Measurements from ENCODE around the gene EVI5L. TPM values are rescaled to one million over a fixed set of nuclear protein-coding genes. Genes with fewer than 3 reads are reported as not detected.

EVI5L gene
- total and polyA plus RNA-seq, 2 of the 13 experiments (the other 11 are each of a cell fraction or from before 2014, with no cell fraction given), result 1.7 to 2.4 TPM

DNA sequence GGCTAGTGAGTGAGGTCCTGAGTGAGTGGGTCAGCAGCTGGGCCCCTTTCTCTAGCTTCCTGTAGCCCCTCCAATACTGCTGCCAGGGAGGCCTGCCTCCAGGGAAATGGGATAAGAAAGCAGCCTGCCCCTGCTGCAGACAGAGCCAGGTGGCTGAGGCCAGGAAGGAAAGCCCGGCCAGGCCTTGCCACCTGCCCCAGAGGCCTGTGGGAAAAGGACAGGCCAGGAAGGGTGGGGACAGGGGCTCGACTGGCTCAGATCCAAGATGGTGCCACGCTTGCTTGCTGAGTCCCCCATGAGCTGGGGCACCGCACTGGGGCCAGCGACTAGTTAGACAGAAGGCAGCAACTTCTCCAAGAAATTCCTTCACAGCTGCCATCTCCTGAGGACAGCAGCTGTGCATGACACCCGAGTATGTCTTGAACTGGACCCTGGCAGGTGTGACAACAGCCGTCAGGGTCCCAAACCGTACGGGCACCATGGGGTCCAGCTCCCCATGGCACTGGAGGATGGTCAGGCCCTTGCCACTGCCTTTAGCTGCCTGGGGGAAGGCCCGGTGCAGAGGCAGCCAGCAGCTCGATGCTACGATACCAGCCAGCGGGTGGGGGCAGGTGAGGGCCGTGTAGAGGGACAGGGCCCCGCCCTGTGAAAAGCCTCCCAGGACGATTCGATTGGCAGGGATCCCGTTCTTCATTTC is 49.2 kb downstream of the EVI5L start (continued):
- TF ChIP-seq ATF1 (CRISPR knock-in tag; IDR thresholded peaks at IDR 0.05) (no peak), ZNF121 (CRISPR knock-in tag; IDR thresholded peaks at IDR 0.05) (no peak), ZFX (CRISPR knock-in tag; IDR thresholded peaks at IDR 0.05; ENCODE audit: low read depth) (peak; percentile 66), KLF9 (CRISPR knock-in tag; IDR thresholded peaks at IDR 0.05; ENCODE audit: low read depth) (no peak), STAT5B (CRISPR knock-in tag; IDR thresholded peaks at IDR 0.05) (no peak), ZNF160 (CRISPR knock-in tag; IDR thresholded peaks at IDR 0.05) (no peak), JUNB (CRISPR knock-in tag; IDR thresholded peaks at IDR 0.05; ENCODE audit: borderline replicate concordance) (no peak), ZFY (CRISPR knock-in tag; IDR thresholded peaks at IDR 0.05) (peak; percentile 52; the same call in 1 of the 2 replicates), ZNF546 (CRISPR knock-in tag; conservative IDR thresholded peaks at IDR 0.05) (no peak), ZSCAN22 (CRISPR knock-in tag; IDR thresholded peaks at IDR 0.05) (no peak), MEIS2 (CRISPR knock-in tag; IDR thresholded peaks at IDR 0.05) (no peak), SPEN (CRISPR knock-in tag; IDR thresholded peaks at IDR 0.05; ENCODE audit: low read depth) (no peak), ZNF224 (CRISPR knock-in tag; IDR thresholded peaks at IDR 0.05) (no peak), SSRP1 (CRISPR knock-in tag; IDR thresholded peaks at IDR 0.05) (no peak), ZSCAN31 (CRISPR knock-in tag; IDR thresholded peaks at IDR 0.05; ENCODE audit: low read depth) (no peak), POLR2AphosphoS5 (IDR thresholded peaks at IDR 0.05; ENCODE audit: low read depth, low read length) (no peak), ZNF703 (CRISPR knock-in tag; IDR thresholded peaks at IDR 0.05; ENCODE audit: borderline replicate concordance) (no peak), MLLT10 (CRISPR knock-in tag; IDR thresholded peaks at IDR 0.05) (no peak), HNRNPL (IDR thresholded peaks at IDR 0.05; ENCODE audit: low read depth, low read length) (0 out of 2 replicates have a peak, but pooled peaks have one; percentile 12)
- TF ChIP-seq, protein P1, sequence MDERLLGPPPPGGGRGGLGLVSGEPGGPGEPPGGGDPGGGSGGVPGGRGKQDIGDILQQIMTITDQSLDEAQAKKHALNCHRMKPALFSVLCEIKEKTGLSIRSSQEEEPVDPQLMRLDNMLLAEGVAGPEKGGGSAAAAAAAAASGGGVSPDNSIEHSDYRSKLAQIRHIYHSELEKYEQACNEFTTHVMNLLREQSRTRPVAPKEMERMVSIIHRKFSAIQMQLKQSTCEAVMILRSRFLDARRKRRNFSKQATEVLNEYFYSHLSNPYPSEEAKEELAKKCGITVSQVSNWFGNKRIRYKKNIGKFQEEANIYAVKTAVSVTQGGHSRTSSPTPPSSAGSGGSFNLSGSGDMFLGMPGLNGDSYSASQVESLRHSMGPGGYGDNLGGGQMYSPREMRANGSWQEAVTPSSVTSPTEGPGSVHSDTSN (CRISPR knock-in tag; IDR thresholded peaks at IDR 0.05), result no peak
- TF ChIP-seq, protein P2, sequence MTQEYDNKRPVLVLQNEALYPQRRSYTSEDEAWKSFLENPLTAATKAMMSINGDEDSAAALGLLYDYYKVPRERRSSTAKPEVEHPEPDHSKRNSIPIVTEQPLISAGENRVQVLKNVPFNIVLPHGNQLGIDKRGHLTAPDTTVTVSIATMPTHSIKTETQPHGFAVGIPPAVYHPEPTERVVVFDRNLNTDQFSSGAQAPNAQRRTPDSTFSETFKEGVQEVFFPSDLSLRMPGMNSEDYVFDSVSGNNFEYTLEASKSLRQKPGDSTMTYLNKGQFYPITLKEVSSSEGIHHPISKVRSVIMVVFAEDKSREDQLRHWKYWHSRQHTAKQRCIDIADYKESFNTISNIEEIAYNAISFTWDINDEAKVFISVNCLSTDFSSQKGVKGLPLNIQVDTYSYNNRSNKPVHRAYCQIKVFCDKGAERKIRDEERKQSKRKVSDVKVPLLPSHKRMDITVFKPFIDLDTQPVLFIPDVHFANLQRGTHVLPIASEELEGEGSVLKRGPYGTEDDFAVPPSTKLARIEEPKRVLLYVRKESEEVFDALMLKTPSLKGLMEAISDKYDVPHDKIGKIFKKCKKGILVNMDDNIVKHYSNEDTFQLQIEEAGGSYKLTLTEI (CRISPR knock-in tag; conservative IDR thresholded peaks at IDR 0.05), result no peak
- TF ChIP-seq, protein P3, sequence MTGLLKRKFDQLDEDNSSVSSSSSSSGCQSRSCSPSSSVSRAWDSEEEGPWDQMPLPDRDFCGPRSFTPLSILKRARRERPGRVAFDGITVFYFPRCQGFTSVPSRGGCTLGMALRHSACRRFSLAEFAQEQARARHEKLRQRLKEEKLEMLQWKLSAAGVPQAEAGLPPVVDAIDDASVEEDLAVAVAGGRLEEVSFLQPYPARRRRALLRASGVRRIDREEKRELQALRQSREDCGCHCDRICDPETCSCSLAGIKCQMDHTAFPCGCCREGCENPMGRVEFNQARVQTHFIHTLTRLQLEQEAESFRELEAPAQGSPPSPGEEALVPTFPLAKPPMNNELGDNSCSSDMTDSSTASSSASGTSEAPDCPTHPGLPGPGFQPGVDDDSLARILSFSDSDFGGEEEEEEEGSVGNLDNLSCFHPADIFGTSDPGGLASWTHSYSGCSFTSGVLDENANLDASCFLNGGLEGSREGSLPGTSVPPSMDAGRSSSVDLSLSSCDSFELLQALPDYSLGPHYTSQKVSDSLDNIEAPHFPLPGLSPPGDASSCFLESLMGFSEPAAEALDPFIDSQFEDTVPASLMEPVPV (CRISPR knock-in tag; IDR thresholded peaks at IDR 0.05), result no peak
- TF ChIP-seq, protein P4, sequence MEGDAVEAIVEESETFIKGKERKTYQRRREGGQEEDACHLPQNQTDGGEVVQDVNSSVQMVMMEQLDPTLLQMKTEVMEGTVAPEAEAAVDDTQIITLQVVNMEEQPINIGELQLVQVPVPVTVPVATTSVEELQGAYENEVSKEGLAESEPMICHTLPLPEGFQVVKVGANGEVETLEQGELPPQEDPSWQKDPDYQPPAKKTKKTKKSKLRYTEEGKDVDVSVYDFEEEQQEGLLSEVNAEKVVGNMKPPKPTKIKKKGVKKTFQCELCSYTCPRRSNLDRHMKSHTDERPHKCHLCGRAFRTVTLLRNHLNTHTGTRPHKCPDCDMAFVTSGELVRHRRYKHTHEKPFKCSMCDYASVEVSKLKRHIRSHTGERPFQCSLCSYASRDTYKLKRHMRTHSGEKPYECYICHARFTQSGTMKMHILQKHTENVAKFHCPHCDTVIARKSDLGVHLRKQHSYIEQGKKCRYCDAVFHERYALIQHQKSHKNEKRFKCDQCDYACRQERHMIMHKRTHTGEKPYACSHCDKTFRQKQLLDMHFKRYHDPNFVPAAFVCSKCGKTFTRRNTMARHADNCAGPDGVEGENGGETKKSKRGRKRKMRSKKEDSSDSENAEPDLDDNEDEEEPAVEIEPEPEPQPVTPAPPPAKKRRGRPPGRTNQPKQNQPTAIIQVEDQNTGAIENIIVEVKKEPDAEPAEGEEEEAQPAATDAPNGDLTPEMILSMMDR (CRISPR knock-in tag; IDR thresholded peaks at IDR 0.05), result peak; percentile 13; the same call in 1 of the 2 replicates
- TF ChIP-seq, protein P5, sequence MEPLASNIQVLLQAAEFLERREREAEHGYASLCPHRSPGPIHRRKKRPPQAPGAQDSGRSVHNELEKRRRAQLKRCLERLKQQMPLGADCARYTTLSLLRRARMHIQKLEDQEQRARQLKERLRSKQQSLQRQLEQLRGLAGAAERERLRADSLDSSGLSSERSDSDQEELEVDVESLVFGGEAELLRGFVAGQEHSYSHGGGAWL (CRISPR knock-in tag; IDR thresholded peaks at IDR 0.05), result no peak
- TF ChIP-seq, protein P6, sequence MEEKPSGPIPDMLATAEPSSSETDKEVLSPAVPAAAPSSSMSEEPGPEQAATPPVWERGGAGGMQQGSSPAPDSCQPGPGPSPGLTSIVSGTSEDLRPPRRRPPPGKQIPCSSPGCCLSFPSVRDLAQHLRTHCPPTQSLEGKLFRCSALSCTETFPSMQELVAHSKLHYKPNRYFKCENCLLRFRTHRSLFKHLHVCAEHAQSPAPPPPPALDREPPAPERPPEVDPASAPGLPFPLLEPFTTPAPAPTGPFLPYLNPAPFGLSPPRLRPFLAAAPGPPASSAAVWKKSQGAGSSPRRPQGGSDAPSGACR (CRISPR knock-in tag; IDR thresholded peaks at IDR 0.05), result no peak
